Endodermal cell (in vitro differentiated cells): ENCODE results near the gene CTSD. TPM values are rescaled to one million over a fixed set of nuclear protein-coding genes. Genes with fewer than 3 reads are reported as not detected.

Experiments used
- DNase-seq: peaks from one replicate; pipeline ENCODE4 v3.0.0-alpha.2; 2017
- H3K27ac ChIP-seq: 2 replicates; pipeline ENCODE4 v1.5.1; 2013; ENCODE audit warnings: mild to moderate bottlenecking, low read depth, low read length, moderate library complexity
- H3K27me3 ChIP-seq: 2 replicates; pipeline ENCODE4 v1.6.1; 2013; ENCODE audit warnings: mild to moderate bottlenecking, low read length, moderate library complexity; ENCODE audit not compliant: insufficient read depth, control insufficient read depth, poor library complexity, severe bottlenecking
- H3K36me3 ChIP-seq: 2 replicates; pipeline ENCODE4 v1.7.0; 2013; ENCODE audit warnings: mild to moderate bottlenecking, low read length, moderate library complexity; ENCODE audit not compliant: control insufficient read depth, insufficient read depth
- H3K4me1 ChIP-seq: one replicate; pipeline ENCODE4 v1.7.0; 2013; ENCODE audit warnings: low read length; ENCODE audit not compliant: control insufficient read depth, insufficient read depth
- H3K4me3 ChIP-seq: 2 replicates; pipeline ENCODE4 v1.5.1; 2013; ENCODE audit warnings: mild to moderate bottlenecking, low read length, moderate library complexity
- H3K9ac ChIP-seq: 2 replicates; pipeline ENCODE4 v1.6.1; 2013; ENCODE audit warnings: mild to moderate bottlenecking, low read length, moderate library complexity; ENCODE audit not compliant: poor library complexity, severe bottlenecking; ENCODE audit errors: extremely low read depth
- H3K9me3 ChIP-seq: 2 replicates; pipeline ENCODE4 v1.6.1; 2013; ENCODE audit warnings: mild to moderate bottlenecking, low read length, moderate library complexity; ENCODE audit not compliant: control insufficient read depth
- H3K27ac Mint-ChIP-seq: 2 replicates; pipeline ENCODE4 v1.8.0; 2020; ENCODE audit warnings: mixed read lengths
- H3K27me3 Mint-ChIP-seq: 2 replicates; pipeline ENCODE4 v1.8.0; 2021; ENCODE audit warnings: mild to moderate bottlenecking, mixed read lengths; ENCODE audit not compliant: insufficient read depth
- H3K36me3 Mint-ChIP-seq: 2 replicates; pipeline ENCODE4 v1.8.0; 2020; ENCODE audit warnings: low read depth, mixed read lengths
- H3K4me1 Mint-ChIP-seq: 2 replicates; pipeline ENCODE4 v1.8.0; 2020; ENCODE audit warnings: mixed read lengths
- H3K4me3 Mint-ChIP-seq: 2 replicates; pipeline ENCODE4 v1.8.0; 2020; ENCODE audit warnings: mild to moderate bottlenecking, moderate library complexity, mixed read lengths
- H3K9me3 Mint-ChIP-seq: 2 replicates; pipeline ENCODE4 v1.8.0; 2020; ENCODE audit warnings: mild to moderate bottlenecking, mixed read lengths
- WGBS, 2 experiments: methylation state at CpG; one replicate each; pipeline versions ENCODE4 v1.1.5 to v1.1.7; 2013; ENCODE audit warnings: missing lambda C conversion rate in 2 of 2, mixed read lengths in 1 of 2; ENCODE audit not compliant: insufficient coverage in 1 of 2, insufficient read length in 1 of 2; 5-methylcytosine and 5-hydroxymethylcytosine counted together
- total RNA-seq, 2 donors: library from RNA; stranded (reverse); fragmentation: NEBNext Ultra II Directional in 1 of 2; extraction: Animal tissue kit (Norgen Biotek cat#: 25700) in 1 of 2; gene quantifications; 2 replicates in 1 of 2; 3 replicates in 1 of 2; pipeline ENCODE4 v1.2.1, GENCODE V29; 2021
- TF ChIP-seq, protein P1 (sequence below): fragments of 200-600 bp; sonication (generic); conservative IDR thresholded peaks from 2 replicates; pipeline ENCODE4 v1.5.0; 2021; ENCODE audit warnings: antibody characterized with exemption, mild to moderate bottlenecking

Gene CTSD
- total RNA-seq, 2 donors from 2014 or later = 185 to 208 TPM

DNA sequence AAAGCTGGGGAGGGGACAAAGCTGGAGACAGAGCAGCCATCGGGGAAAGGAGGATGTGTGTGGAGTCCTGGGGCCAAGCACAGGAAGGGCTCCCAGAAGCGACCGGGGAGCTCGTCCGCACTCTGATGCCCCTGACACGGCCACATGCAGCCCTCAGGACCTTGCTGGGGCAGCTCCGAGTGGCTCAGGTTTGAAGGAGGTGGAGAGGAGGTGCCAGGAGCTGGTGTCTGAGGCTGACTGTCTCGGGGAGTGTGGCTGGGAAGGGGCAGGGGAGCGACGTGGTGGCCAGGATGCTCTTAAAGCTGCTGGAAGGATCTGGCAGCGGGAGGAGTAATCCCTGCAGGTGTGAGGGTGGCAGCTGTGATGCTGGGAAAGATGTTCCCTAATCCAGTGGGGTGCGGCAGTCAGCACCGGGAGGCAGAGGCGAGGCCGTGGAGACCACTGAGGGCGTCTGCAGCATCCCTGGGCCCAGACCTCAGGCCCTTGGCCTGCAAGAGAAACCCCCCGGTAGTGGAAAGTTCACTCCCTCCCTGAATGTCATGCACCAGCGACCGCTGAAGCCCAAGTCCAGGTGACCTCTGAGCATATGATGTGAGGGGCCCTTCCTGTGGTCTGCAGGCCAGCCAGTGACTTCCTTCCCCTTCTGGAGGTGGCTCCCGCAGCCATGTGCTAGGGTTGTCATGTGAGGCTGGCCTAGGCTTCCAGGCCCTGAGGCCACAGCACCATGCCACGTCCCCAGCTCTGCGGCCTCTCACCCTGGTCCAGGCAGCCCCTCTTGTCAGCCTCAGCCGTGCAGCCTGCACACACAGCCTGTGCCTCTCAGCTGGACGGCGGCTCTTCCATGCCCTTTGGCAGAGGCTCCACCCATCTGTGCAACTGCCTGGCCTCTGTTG lies 17.2 kb upstream of the CTSD start:
- Histone ChIP-seq H3K36me3 (no peaks in the 10 kb centered on the region), H3K4me3 (no peak overlapping the region), H3K9ac (no peak overlapping the region), H3K4me1 (no peaks in the 10 kb centered on the region), H3K27me3 (no peaks in the 10 kb centered on the region), H3K9me3 (no peaks in the 10 kb centered on the region), H3K27ac (no peak overlapping the region)
- WGBS, 2 experiments = 89 to 91% methylated on average over 14 to 25 of the region's 25 CpGs
- Mint-ChIP-seq H3K27ac (no peak overlapping the region), H3K4me3 (no peak overlapping the region), H3K27me3 (peaks cover 25% of the 10 kb centered on the region), H3K36me3 (no peaks in the 10 kb centered on the region), H3K4me1 (peaks cover 8% of the 10 kb centered on the region), H3K9me3 (no peaks in the 10 kb centered on the region)
- TF ChIP-seq, protein P1, sequence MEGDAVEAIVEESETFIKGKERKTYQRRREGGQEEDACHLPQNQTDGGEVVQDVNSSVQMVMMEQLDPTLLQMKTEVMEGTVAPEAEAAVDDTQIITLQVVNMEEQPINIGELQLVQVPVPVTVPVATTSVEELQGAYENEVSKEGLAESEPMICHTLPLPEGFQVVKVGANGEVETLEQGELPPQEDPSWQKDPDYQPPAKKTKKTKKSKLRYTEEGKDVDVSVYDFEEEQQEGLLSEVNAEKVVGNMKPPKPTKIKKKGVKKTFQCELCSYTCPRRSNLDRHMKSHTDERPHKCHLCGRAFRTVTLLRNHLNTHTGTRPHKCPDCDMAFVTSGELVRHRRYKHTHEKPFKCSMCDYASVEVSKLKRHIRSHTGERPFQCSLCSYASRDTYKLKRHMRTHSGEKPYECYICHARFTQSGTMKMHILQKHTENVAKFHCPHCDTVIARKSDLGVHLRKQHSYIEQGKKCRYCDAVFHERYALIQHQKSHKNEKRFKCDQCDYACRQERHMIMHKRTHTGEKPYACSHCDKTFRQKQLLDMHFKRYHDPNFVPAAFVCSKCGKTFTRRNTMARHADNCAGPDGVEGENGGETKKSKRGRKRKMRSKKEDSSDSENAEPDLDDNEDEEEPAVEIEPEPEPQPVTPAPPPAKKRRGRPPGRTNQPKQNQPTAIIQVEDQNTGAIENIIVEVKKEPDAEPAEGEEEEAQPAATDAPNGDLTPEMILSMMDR = no peak
- no peak for DNase-seq

DNA sequence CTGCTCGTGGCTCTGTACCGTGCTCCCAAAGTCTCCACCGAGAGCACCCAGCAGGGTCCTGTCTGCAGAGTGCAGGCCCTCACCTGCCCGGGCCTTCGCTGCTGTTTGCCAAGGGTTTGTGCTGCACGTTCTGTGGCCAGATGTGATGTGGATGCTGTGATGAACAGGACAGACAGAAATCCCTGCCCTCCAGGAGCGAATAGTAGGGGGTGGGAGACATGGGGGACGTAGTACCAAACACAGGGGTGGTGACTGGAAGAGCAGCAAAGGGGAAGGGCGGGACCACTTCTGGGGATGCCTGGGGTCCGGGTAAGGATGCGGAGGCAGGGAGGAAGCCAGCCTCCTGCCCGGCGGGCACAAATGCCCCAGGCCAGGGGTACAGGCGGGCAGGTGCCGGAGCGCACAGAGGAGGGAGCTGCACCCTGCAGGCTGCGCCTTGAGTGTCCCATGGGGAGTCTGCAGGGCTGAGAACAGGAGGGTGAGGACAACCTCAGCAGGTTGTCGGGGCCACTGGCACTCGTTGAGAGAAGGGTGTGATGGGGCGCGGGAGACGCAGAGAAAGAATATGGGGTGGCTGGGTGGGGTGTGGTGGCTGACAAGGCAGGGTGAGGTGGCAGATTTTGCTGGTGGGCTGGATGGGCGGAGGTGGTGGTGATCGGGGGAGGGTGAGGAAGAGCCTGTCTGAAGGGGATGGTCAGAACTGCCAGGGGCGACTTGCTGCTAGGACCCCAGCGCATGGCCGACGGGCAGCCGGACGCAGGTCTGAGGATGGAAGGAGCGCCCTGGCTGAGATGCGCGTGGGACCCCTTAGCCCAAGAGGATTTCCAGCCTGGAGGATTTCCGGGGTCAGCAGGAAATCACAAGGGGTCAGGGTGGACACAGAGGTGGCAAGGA lies 16.3 kb upstream of the CTSD start:
- Histone ChIP-seq H3K9ac (no peak overlapping the region), H3K27me3 (no peaks in the 10 kb centered on the region), H3K4me1 (no peaks in the 10 kb centered on the region), H3K36me3 (no peaks in the 10 kb centered on the region), H3K4me3 (no peak overlapping the region), H3K9me3 (no peaks in the 10 kb centered on the region), H3K27ac (no peak overlapping the region)
- TF ChIP-seq, protein P1 = no peak
- Mint-ChIP-seq H3K9me3 (no peaks in the 10 kb centered on the region), H3K27me3 (peaks cover 26% of the 10 kb centered on the region), H3K36me3 (no peaks in the 10 kb centered on the region), H3K4me1 (peaks cover 7% of the 10 kb centered on the region), H3K4me3 (no peak overlapping the region), H3K27ac (no peak overlapping the region)
- DNase-seq = no peak
- WGBS, 2 experiments = 89 to 93% methylated on average over 14 to 34 of the region's 34 CpGs

DNA sequence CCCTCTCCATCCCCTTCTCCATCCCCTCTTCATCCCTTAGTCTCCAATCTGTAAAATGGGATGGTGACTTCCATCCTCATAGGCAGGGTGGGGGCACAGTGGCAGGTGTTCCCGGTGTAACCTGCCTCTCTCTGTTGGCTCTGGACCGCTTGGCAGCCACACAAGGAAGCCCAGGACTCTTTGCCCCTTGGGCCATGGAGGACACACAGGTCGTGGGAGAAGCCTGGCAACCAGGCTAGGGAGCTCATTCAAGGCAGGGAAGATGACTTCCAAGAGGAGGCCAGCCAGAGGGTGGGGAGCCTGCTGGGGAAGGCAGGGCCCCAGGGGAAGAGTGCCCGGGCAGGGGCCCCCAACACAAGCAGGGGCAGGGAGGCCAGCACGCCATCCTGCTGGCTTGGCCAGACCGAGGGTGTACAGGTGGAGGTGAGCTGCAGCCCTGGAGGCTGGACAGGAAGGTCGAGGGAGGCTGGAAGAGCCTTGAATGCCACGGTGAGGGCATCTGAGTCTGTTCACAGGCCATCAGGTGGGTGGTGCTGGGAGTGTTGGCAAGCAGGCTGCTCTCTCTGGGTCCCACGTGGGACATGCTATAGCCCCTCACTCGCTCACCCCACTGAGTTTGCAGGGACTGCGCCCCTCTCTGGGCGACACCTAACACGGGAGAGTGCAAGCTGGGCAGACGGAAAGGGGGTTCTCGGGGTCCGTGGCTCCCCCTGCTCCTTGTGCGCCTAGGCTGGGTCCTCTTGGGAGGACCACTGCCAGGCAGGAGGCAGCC lies 15.5 kb upstream of the CTSD start:
- H3K9ac ChIP-seq = no peak overlapping the region
- H3K9me3 Mint-ChIP-seq = peaks cover 2% of the 10 kb centered on the region
- no peak overlapping the region for H3K27ac Mint-ChIP-seq
- H3K36me3 Mint-ChIP-seq = no peaks in the 10 kb centered on the region
- no peak overlapping the region for H3K27ac ChIP-seq
- TF ChIP-seq, protein P1 = no peak
- H3K27me3 Mint-ChIP-seq = peaks cover 32% of the 10 kb centered on the region
- 83 to 93% methylated on average over 8 to 17 of the region's 17 CpGs for WGBS, 2 experiments
- no peak overlapping the region for H3K4me3 ChIP-seq
- no peaks in the 10 kb centered on the region for H3K4me1 ChIP-seq
- H3K9me3 ChIP-seq = no peaks in the 10 kb centered on the region
- no peaks in the 10 kb centered on the region for H3K4me1 Mint-ChIP-seq
- no peak for DNase-seq
- H3K4me3 Mint-ChIP-seq = no peak overlapping the region
- H3K27me3 ChIP-seq = no peaks in the 10 kb centered on the region
- H3K36me3 ChIP-seq = no peaks in the 10 kb centered on the region
